Loucy (cell line): ENCODE data around the gene SP110.

Source experiments
- H2AFZ ChIP-seq: fragments of 200-600 bp; sonication (generic); 2 replicates; pipeline ENCODE4 v1.6.0; 2016; ENCODE audit warnings: antibody characterized with exemption, mild to moderate bottlenecking, low read length, moderate library complexity
- H3F3A ChIP-seq: fragments of 200-600 bp; 2 replicates; pipeline ENCODE4 v1.6.0; 2016; ENCODE audit warnings: antibody characterized with exemption, low read depth, mild to moderate bottlenecking
- H3K27me3 ChIP-seq: fragments of 200-600 bp; sonication (generic); 2 replicates; pipeline ENCODE4 v1.6.1; 2014; ENCODE audit warnings: low read length, mild to moderate bottlenecking; ENCODE audit not compliant: insufficient read depth, poor library complexity, severe bottlenecking
- H3K36me3 ChIP-seq: fragments of 200-600 bp; sonication (generic); 2 replicates; pipeline ENCODE4 v1.6.1; 2016; ENCODE audit warnings: low read length; ENCODE audit not compliant: insufficient read depth
- H3K4me1 ChIP-seq: fragments of 200-600 bp; sonication (generic); 2 replicates; pipeline ENCODE4 v1.5.1; 2014; ENCODE audit warnings: low read length, mild to moderate bottlenecking; ENCODE audit not compliant: insufficient read depth, poor library complexity, severe bottlenecking
- H3K4me2 ChIP-seq: fragments of 200-600 bp; sonication (generic); 2 replicates; pipeline ENCODE4 v1.6.0; 2014; ENCODE audit warnings: antibody characterized with exemption, low read length, low read depth, mild to moderate bottlenecking; ENCODE audit not compliant: poor library complexity, severe bottlenecking
- H3K4me3 ChIP-seq: fragments of 200-600 bp; sonication (generic); 2 replicates; pipeline ENCODE4 v1.5.1; 2014; ENCODE audit warnings: low read length, mild to moderate bottlenecking, mixed read lengths; ENCODE audit not compliant: poor library complexity, severe bottlenecking
- H3K79me2 ChIP-seq: fragments of 200-600 bp; sonication (generic); 2 replicates; pipeline ENCODE4 v1.6.1; 2014; ENCODE audit warnings: low read length; ENCODE audit not compliant: insufficient read depth
- H3K9ac ChIP-seq: fragments of 200-600 bp; sonication (generic); 2 replicates; pipeline ENCODE4 v1.6.0; 2014; ENCODE audit warnings: mild to moderate bottlenecking, low read depth, low read length, moderate library complexity; ENCODE audit not compliant: poor library complexity, severe bottlenecking
- H3K9me2 ChIP-seq: fragments of 200-600 bp; sonication (generic); replicated peaks from 2 replicates; pipeline ENCODE4 v1.6.1; 2016; ENCODE audit warnings: low read depth, low read length, mixed read lengths
- H3K9me3 ChIP-seq: fragments of 200-600 bp; sonication (generic); 2 replicates; pipeline ENCODE4 v1.6.1; 2014; ENCODE audit warnings: mild to moderate bottlenecking, antibody characterized with exemption, low read length, low read depth; ENCODE audit not compliant: insufficient read depth
- H4K20me1 ChIP-seq: fragments of 200-600 bp; sonication (generic); 2 replicates; pipeline ENCODE4 v1.6.0; 2014; ENCODE audit warnings: antibody characterized with exemption, low read length, mild to moderate bottlenecking; ENCODE audit not compliant: insufficient read depth, poor library complexity, severe bottlenecking
- CTCF ChIP-seq: fragments of 200-600 bp; sonication (generic); conservative IDR thresholded peaks from 2 replicates; pipeline ENCODE4 v1.5.1; 2014; ENCODE audit warnings: mild to moderate bottlenecking, antibody characterized with exemption, low read length
- EZH2phosphoT487 ChIP-seq: fragments of 200-600 bp; IDR thresholded peaks from 2 replicates; pipeline ENCODE4 v1.6.1; 2018; ENCODE audit warnings: antibody characterized with exemption, mild to moderate bottlenecking, moderate library complexity, borderline replicate concordance

SP110 gene

DNA sequence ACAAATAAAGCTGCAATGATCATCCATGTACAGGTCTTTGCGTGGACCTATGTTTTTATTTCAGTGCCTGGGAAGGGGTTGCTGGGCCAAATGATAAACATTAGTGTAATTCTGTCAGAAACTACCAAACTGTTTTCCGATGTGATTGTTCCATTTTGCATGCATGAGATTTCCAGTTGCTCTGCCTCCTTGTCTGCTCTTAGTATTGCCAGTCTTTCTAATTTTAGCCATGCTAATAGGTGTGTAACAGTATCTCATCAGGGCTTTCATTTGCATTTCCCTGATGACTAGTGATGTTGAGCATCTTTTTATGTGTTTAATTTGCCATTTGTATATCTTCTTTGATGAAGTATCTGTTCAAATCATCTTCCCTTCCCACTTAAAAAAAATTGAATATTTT, 67.5 kb downstream of the SP110 start:
- Histone ChIP-seq H4K20me1 (no peaks in the 10 kb centered on the region), H3K27me3 (no peaks in the 10 kb centered on the region), H2AFZ (no peak overlapping the region), H3K4me3 (no peak overlapping the region), H3K36me3 (no peaks in the 10 kb centered on the region), H3K4me1 (no peaks in the 10 kb centered on the region), H3K4me2 (no peak overlapping the region), H3K9me2 (no peaks in the 10 kb centered on the region), H3F3A (no peaks in the 10 kb centered on the region), H3K9ac (no peak overlapping the region), H3K79me2 (no peaks in the 10 kb centered on the region), H3K9me3 (no peaks in the 10 kb centered on the region)
- TF ChIP-seq CTCF (no peak), EZH2phosphoT487 (no peak)

- Histone ChIP-seq H3K4me3 (no peak overlapping the region), H4K20me1 (no peaks in the 10 kb centered on the region)
Measured at GRCh38 chr2:230144355-230144754, 75.4 kb downstream of the SP110 start.

DNA sequence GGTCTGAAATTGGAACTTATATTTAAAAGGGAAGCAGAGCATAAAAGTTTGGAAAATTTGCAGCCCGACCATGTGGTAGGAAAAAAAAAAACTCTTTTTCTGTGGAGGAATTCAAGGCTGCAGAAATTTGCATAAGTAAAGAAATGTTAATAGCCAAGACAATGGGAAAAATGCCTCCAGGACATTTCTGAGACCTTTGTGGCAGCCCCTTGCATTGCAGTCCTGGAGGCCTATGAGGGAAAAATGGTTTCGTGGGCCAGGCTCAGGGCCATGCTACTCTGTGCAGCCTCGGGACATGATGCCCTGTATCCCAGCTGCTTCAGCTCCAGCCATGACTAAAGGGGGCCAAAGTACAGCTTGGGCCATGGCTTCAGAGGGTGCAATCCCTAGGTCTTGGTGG, 79.1 kb downstream of the SP110 start:
- no peak overlapping the region for H3K4me2 ChIP-seq
- no peak overlapping the region for H3K4me3 ChIP-seq
- H3K9ac ChIP-seq = no peak overlapping the region
- no peaks in the 10 kb centered on the region for H4K20me1 ChIP-seq
- H3K79me2 ChIP-seq = no peaks in the 10 kb centered on the region
- H3K4me1 ChIP-seq = peaks cover under 1% of the 10 kb centered on the region
- no peaks in the 10 kb centered on the region for H3K27me3 ChIP-seq
- no peaks in the 10 kb centered on the region for H3K36me3 ChIP-seq
- H3K9me3 ChIP-seq = peaks cover 4% of the 10 kb centered on the region; the same call in 1 of the 2 replicates
- no peak overlapping the region for H2AFZ ChIP-seq
- TF ChIP-seq CTCF = no peak
- TF ChIP-seq EZH2phosphoT487 = no peak
- H3K9me2 ChIP-seq = no peaks in the 10 kb centered on the region
- H3F3A ChIP-seq = no peaks in the 10 kb centered on the region

More at GRCh38 chr2:230144355-230144754, 75.4 kb downstream of the SP110 start:
- Histone ChIP-seq H3K27me3 (no peaks in the 10 kb centered on the region), H3K4me1 (no peaks in the 10 kb centered on the region), H3K9me2 (no peaks in the 10 kb centered on the region), H3F3A (no peaks in the 10 kb centered on the region), H3K4me2 (no peak overlapping the region), H3K36me3 (no peaks in the 10 kb centered on the region), H2AFZ (no peak overlapping the region), H3K9ac (no peak overlapping the region), H3K79me2 (no peaks in the 10 kb centered on the region), H3K9me3 (peaks cover 4% of the 10 kb centered on the region; the same call in 1 of the 2 replicates)
- TF ChIP-seq EZH2phosphoT487 (no peak), CTCF (no peak)
